Measurements from ENCODE around the gene FSD2. TPM values are rescaled to one million over a fixed set of nuclear protein-coding genes. Genes with fewer than 3 reads are reported as not detected.

Gene FSD2
- total RNA-seq, 1 experiment from 2014 or later, result not detected

- H3K9ac ChIP-seq (ENCODE audit: extremely low read depth, insufficient read length, low read length), result no peak overlapping the region
- H3K9me3 Mint-ChIP-seq, result no peaks in the 10 kb centered on the region
- no peak overlapping the region for H2AK5ac ChIP-seq (ENCODE audit: insufficient read length, low read length)
- H3K79me1 ChIP-seq (ENCODE audit: insufficient read depth, low read depth, low read length, poor library complexity, severe bottlenecking), result no peaks in the 10 kb centered on the region
- H2BK120ac ChIP-seq (ENCODE audit: low read depth, low read length, poor library complexity, severe bottlenecking), result no peak overlapping the region
- H2BK5ac ChIP-seq (ENCODE audit: insufficient read length, low read length), result no peak overlapping the region
- no peak overlapping the region for H2BK20ac ChIP-seq (ENCODE audit: low read depth, low read length, poor library complexity, severe bottlenecking)
- no peak overlapping the region for H3T11ph ChIP-seq (ENCODE audit: low read length)
- H2BK12ac ChIP-seq (ENCODE audit: insufficient read length, low read depth, low read length), result no peak overlapping the region
- no peak overlapping the region for H4K5ac ChIP-seq (ENCODE audit: insufficient read length, low read depth, low read length)
- H3K23me2 ChIP-seq (ENCODE audit: insufficient read length, low read depth, low read length, poor library complexity, severe bottlenecking), result peaks cover 6% of the 10 kb centered on the region
- no peaks in the 10 kb centered on the region for H3K9me3 ChIP-seq (ENCODE audit: control insufficient read depth, low read depth, low read length)
- no peaks in the 10 kb centered on the region for H3K79me2 ChIP-seq (ENCODE audit: insufficient read depth, low read length)
- no peak overlapping the region for H3K27ac Mint-ChIP-seq
- peaks cover 10 to 20% of the 10 kb centered on the region in 2 experiments for H3K4me1 Mint-ChIP-seq
- DNase-seq, result no peak
- no CpG with 5 or more reads among the region's 11 CpGs for WGBS (ENCODE audit: extremely low coverage, insufficient read length, low lambda C conversion rate)
- H3K18ac ChIP-seq (ENCODE audit: insufficient read length, low read depth, low read length), result no peak overlapping the region
- no peaks in the 10 kb centered on the region for H3K27me3 ChIP-seq (ENCODE audit: insufficient read depth, low read length)
- no peak overlapping the region for H3K23ac ChIP-seq (ENCODE audit: insufficient read length, low read depth, low read length)
- H3K56ac ChIP-seq (ENCODE audit: insufficient read length, low read depth, low read length), result no peak overlapping the region
- H3K36me3 Mint-ChIP-seq (ENCODE audit: insufficient read depth in 1 of 3, low read depth in 3 of 3), result peaks cover 0 to 1% (median 0%) of the 10 kb centered on the region in 3 experiments; a peak in 2 of 7 replicates
- H3K4me2 ChIP-seq (ENCODE audit: insufficient read depth, insufficient read length, low read length), result peak overlapping the region; percentile 53
- no peak overlapping the region for H4K8ac ChIP-seq (replicated peaks; ENCODE audit: insufficient read length, low read depth, low read length)
- no peak overlapping the region for H3K14ac ChIP-seq (ENCODE audit: insufficient read depth, low read length)
- no peak for TF ChIP-seq CTCF (conservative IDR thresholded peaks at IDR 0.05)
- no peaks in the 10 kb centered on the region for H3K4me1 ChIP-seq (ENCODE audit: insufficient read depth, low read length)
- no peak overlapping the region for H3K27ac ChIP-seq (ENCODE audit: insufficient read length, low read depth, low read length)
- no peaks in the 10 kb centered on the region for H4K20me1 ChIP-seq (ENCODE audit: control insufficient read depth, insufficient read depth, insufficient read length)
- peaks cover 13% of the 10 kb centered on the region for H3K27me3 Mint-ChIP-seq (ENCODE audit: low read depth)
- H2AFZ ChIP-seq (ENCODE audit: low read length), result no peak overlapping the region
- no peak overlapping the region for H4K91ac ChIP-seq (ENCODE audit: insufficient read length, low read depth, low read length)
- no peak overlapping the region for H3K4ac ChIP-seq (ENCODE audit: low read depth, low read length)
- H2BK15ac ChIP-seq (ENCODE audit: low read depth, low read length), result no peak overlapping the region
- H3K4me3 Mint-ChIP-seq, result no peak overlapping the region
Observed at GRCh38 chr15:82807920-82808633, 2.2 kb upstream of the FSD2 start.
